Stimulated activated naive CD8-positive, alpha-beta T cell treated with anti-CD3 and anti-CD28 coated beads, Interleukin-15, Interleukin-2, amounts not matched to agents 100 U/mL and 50 U/mL, for 24 hours (primary cell): ENCODE results near the gene BABAM2.

Experiments
- ATAC-seq: fragments of 150-1000 bp; cut with Tn5 transposase; one replicate; pipeline ENCODE4 v1.10.0; 2021
- DNase-seq: peaks from one replicate; pipeline ENCODE4 v3.0.0; 2021

Gene BABAM2

DNA sequence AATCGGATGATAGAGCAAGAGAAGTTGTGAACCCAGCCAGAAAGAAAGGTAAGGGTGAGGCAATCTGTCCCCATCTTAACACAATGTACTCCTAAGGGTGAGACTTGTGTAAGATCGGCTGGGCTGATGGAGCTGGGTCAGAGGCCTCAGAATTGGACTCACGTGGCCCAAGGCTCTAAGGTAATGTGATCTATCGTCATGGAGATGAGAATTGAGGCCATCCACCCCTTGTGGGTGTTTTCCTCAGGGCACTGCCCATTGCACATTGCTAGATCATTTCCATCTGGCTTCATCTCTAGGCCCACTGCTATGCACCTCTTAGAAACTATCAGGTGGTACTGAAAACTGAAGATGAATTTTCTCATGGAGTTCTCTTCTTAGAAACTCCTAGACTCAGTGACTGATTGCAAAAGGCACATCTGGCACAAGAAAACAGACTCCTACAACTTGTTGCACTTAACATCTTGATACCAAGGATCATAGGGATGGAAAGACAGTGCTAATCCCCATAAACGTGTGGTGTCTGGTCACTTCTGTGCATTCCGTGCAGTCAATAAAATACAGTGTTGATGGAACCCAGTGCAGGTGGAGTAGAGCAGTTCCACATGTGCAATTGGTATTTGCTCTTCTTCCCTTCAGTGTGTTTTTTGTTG, 273.2 kb downstream of the BABAM2 start:
- DNase-seq (no peak), ATAC-seq (no peak)

DNA sequence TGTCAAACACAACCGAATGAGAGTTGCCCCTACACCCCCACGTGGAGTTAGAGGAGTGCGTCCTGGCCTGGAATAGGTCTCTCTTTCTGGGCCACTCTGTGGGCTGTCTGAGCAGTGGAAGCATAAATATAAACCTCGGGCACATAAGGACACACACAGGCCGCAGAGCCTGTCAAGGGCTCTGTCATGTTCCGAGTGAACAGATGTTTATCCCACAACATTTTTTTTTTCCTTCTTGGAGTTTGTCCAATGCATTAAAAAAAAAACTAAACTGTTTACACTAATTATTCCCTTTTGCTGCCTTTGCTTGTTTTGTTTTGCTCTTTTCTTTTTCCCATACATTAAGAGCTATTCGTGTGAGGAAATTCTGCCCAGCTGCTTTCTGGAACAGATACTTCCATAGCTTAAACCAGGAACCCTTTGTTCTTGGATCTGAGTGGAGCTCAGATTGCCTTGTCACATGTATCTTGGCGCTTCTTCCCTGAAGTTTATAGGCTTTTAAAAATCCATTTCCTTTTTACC, 273.8 kb downstream of the BABAM2 start:
- DNase-seq (no peak), ATAC-seq (no peak)

DNA sequence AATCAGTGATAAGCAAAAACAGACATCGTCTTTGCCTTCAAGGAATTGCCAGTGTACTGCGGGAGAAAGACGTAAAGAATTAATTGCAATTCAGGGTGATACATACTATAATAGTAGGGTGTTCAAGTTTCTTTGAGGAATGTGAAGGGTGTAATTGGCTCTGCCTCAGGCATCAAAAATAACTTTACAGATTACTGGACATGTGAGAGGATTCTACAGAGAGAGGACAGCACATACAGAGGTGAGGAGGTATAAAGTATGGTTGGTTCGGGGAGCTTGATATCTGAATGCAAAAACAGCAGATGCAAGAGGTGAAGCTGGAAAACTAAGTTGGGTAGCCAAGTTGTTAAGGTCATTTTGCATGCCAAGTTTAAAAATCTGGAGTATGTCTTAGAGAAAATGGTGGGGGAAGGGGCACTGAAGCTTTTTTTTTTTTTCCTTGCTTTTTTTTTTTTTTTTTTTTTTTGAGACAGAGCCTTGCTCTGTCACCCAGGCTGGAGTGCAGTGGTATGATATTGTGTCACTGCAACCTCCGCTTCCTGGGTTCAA, 274.6 kb downstream of the BABAM2 start:
- no peak for ATAC-seq
- no peak for DNase-seq

DNA sequence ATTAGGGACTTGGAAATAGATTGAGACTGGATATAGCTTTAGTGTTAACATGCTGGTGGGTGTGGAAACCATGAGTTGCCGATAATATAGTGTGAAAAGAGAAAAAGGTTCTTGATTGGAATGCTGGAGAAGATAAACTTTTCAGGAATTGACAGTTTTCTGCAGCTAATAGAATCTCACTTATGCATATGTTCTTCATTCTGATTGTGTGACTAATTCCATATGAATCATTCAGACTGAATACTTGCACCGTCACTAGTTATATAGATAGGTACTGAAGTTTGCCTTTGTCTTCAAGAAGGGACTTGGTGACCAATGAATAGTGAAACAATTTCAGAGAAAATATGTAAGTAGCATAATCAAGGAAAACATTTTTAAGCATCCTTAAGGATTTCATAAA, 276.4 kb downstream of the BABAM2 start:
- ATAC-seq, result no peak
- no peak for DNase-seq

GRCh38 chr2:28168376-28168775, 277.8 kb downstream of the BABAM2 start:
- DNase-seq (no peak), ATAC-seq (no peak)

GRCh38 chr2:28169492-28169891, 279.0 kb downstream of the BABAM2 start:
- ATAC-seq, result no peak

GRCh38 chr2:28172114-28172898, 281.8 kb downstream of the BABAM2 start:
- no peak for DNase-seq
- no peak for ATAC-seq

More at GRCh38 chr2:28169492-28169891, 279.0 kb downstream of the BABAM2 start:
- no peak for DNase-seq

DNA sequence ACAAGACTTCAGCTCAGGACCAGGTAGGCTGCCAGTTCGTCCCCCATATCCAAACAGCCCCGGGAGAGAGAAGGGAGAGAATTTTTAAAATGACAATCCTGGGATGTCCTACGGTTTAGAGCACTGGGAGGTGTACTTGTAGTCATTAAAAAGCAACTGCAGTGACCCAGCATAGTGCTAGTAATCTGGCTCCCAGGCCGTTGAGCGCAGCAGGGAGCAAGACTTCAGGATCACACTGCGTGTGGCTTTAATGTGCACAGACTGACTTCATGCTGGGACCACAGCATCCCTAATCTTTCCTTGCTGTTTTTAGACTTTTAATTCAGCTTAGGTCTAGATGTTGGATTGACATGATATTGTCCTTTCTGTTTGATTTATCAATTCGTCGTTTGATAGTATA, 282.8 kb downstream of the BABAM2 start:
- DNase-seq (no peak), ATAC-seq (no peak)

DNA sequence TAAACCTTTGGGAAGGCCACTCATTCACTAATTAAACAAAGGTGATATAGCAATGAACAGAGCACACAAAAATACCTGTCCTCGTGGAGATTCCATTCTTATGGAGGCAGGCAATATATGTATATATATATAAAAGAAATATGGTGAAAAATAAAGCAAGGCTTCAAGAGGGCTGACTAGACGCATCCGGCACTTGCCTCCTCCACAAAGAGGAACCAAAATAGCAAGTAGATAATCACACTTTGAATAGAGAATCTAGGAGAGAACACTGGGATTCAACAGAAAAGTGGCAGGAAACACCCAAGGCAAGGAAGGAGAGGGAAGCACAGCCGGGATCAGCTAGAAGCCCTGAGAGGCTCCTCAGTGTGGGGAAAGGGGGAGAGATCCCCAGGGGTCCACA, 283.7 kb downstream of the BABAM2 start:
- no peak for ATAC-seq

GRCh38 chr2:28175028-28175427, 284.5 kb downstream of the BABAM2 start:
- DNase-seq, result no peak
- no peak for ATAC-seq

More for the DNA sequence above, 283.7 kb downstream of the BABAM2 start:
- no peak for DNase-seq

GRCh38 chr2:28178946-28179345, 288.4 kb downstream of the BABAM2 start:
- ATAC-seq (no peak), DNase-seq (no peak)

DNA sequence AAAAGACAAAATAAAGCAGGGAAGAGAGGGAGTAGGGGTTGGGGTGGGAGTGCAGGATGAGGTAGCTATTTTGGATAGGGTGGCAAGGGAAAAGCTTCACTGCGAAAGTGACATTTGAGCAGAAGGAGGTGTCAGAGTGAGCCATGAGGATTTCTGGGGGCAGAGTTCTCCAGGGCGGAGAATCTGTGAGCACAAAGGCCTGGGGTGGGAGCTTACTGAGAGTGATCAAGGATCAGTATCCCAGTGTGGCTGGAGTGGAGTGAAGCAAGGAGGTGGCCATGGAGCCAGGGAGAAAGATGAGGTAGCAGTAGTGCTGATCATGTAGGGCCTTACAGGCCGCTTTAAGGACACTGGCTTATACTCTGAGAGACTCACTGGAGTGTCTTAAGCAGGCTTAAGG, 291.3 kb downstream of the BABAM2 start:
- ATAC-seq (no peak), DNase-seq (no peak)

DNA sequence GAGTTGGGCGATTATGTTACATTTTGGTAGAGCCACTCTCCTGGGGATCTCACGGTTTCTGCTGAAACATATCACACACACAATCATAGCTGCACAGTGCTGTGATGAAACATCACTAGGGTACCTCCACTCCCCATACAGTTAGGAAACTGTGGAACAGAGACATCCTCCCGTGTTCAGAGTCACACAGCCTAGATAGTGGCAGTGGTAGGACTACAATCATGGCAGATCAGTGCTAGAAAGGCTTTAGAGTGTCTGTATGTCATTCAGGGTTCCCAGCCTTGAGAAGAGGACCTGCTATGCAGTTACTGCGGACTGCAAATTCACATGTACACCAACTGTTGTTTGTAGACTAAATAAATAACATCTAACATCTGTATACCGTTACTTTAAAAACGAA, 291.8 kb downstream of the BABAM2 start:
- no peak for DNase-seq
- ATAC-seq, result no peak

GRCh38 chr2:28185153-28185552, 294.6 kb downstream of the BABAM2 start:
- DNase-seq (no peak), ATAC-seq (no peak)

DNA sequence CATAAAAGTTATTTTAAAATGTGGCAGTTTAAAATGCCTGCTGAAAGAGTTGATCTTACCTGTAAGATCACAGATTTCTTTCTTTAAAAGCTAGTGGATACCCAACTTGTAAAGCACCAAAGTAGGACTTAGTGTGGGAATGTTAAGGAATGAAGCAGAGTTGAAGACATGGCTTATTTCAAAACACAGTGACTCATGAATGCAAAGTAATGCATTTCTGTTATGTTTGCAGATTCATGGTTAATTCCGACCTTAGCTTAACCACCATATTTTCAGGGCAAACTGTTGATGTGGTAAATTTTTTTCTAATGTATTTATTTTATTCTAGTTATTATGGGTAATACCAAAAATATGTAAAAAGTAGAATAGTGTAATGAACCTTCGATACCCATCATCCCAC, 295.4 kb downstream of the BABAM2 start:
- ATAC-seq (no peak), DNase-seq (no peak)

DNA sequence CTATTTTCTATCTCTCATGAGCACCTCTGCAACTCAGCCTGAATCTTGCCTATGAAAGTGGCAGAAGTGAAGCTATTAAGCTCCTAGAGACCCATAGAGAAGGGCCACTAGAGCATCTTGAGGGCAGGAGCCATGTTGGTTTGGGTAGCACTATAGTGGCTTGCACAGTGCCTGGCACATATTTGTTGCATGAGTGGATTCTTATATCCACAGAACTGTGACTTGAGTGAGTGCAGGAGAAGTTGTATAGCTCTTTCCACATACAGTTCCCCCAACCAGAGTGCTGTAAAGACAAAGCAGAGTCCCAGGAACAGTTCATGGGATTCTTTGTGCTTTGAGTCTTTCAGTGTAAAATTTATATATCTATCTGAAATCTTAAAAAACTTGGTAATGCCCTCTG, 296.7 kb downstream of the BABAM2 start:
- no peak for DNase-seq
- no peak for ATAC-seq

DNA sequence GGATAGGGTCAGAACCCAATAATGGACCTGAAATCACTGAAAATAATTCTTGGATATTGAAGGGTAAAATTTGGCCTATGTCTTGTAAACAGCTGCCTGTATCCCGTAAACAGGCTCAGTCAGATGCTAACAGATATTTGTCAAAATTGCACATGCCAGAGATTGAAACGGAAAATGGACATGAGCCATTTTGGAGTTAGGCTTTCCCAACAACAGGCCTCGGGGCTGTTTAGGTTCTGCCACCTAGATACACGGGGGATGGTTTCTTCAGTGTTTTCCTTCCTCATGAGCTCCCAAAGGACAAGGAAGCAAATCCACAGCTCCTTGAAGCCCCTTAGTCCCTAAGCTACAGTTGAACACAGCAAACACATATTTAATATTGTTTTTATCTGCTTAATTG, 297.9 kb downstream of the BABAM2 start:
- DNase-seq (no peak), ATAC-seq (no peak)

DNA sequence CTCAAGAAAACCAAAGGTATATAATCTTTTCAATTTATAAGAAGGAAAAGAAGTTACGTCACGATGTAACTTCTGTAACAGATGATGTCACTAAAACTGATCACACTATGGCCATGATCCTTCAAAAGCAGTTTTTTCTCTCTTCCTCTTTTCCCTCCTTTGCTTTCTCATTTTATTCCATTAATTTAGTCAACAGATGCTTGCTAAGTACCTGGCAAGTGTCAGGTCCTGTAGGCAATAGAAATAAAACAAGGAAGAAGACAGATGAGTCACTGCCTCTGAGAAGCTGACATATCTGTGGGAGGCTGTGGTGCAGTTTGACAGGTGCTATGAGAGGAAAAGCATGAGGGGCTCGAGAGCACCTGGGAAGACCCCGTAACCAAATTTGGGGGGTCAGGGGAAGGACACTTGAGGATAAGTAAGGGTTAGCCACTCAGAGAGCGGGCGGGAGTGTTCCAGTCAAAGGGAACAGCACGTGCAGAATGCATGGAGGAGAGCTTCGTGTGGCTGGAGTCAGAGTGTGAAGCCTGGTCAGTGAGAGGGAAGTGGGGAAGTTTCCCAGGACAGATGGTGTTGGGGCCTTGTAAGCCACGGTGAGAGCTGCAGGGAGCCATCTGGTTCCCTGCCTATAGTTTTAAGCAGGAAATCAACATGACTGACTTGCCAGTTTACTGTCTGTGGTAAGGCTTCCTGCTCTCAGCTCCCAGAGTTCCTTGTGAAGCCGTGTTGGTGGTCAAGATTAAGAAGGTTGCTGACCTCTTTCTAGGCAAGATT, 303.3 kb downstream of the BABAM2 start:
- ATAC-seq, result no peak
- no peak for DNase-seq

GRCh38 chr2:28199995-28200679, 309.6 kb downstream of the BABAM2 start:
- ATAC-seq, result no peak
- no peak for DNase-seq

GRCh38 chr2:28201671-28202180, 311.2 kb downstream of the BABAM2 start:
- no peak for DNase-seq
- ATAC-seq, result no peak

- ATAC-seq (no peak), DNase-seq (no peak)
Measured at GRCh38 chr2:28202719-28203118, 312.2 kb downstream of the BABAM2 start.

DNA sequence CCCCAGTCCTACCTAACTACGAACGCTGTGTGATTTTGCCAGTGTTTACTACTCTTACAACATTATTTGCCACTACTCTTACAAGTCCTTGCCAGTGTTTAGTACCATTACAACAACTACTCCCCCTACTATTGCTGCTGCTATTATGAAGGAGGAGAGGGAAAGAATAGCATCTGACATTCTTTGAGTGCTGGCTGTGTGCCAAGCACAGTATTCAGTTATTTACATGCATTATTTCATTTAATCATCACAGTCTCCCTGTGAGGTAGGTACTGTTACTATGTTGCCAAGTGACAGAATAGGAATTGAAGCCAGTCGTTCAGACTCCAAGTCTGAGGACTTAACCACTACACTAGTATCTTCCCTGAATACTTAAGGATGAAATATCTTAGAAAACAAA, 316.2 kb downstream of the BABAM2 start:
- ATAC-seq (no peak), DNase-seq (no peak)
